ENCODE results near the gene KCNJ5.

GRCh38 chr11:128894685-128895084, 3.5 kb downstream of the KCNJ5 start:
- TF ChIP-seq CTCF (conservative IDR thresholded peaks at IDR 0.05) (no peak), ZFX (IDR thresholded peaks at IDR 0.05) (no peak)

Data from C4-2B (cell line).